Ishikawa (cell line): ENCODE results near the gene WDHD1.

Source experiments
- CEBPB ChIP-seq: IDR thresholded peaks from 2 replicates; pipeline ENCODE4 v1.6.1; 2012
- CREB1 ChIP-seq: IDR thresholded peaks from 2 replicates; pipeline ENCODE4 v1.6.1; 2012; ENCODE audit warnings: low read depth
- EGR1 ChIP-seq: IDR thresholded peaks from 2 replicates; pipeline ENCODE4 v1.6.1; 2012
- EP300 ChIP-seq: IDR thresholded peaks from 2 replicates; pipeline ENCODE4 v1.6.1; 2012; ENCODE audit warnings: borderline replicate concordance
- FOXM1 ChIP-seq: IDR thresholded peaks from 2 replicates; pipeline ENCODE4 v1.6.1; 2012; ENCODE audit warnings: low read depth, borderline replicate concordance
- NFIC ChIP-seq: IDR thresholded peaks from 2 replicates; pipeline ENCODE4 v1.6.1; 2012
- RAD21 ChIP-seq: IDR thresholded peaks from 2 replicates; pipeline ENCODE4 v1.6.1; 2012; ENCODE audit warnings: low read depth
- TAF1 ChIP-seq: IDR thresholded peaks from 2 replicates; pipeline ENCODE4 v1.6.1; 2012; ENCODE audit warnings: low read depth, mild to moderate bottlenecking
- TCF12 ChIP-seq: IDR thresholded peaks from 2 replicates; pipeline ENCODE4 v1.6.1; 2012; ENCODE audit warnings: low read depth
- TEAD4 ChIP-seq: IDR thresholded peaks from 2 replicates; pipeline ENCODE4 v1.6.1; 2012
- USF1 ChIP-seq: IDR thresholded peaks from 2 replicates; pipeline ENCODE4 v1.6.1; 2012
- YY1 ChIP-seq: IDR thresholded peaks from 2 replicates; pipeline ENCODE4 v1.6.1; 2012; ENCODE audit warnings: low read depth
- ZBTB7A ChIP-seq: IDR thresholded peaks from 2 replicates; pipeline ENCODE4 v1.6.1; 2012; ENCODE audit warnings: low read depth
- TF ChIP-seq, protein P1 (sequence below): IDR thresholded peaks from 2 replicates; pipeline ENCODE4 v1.6.1; 2012
- TF ChIP-seq, protein P2 (sequence below): IDR thresholded peaks from 2 replicates; pipeline ENCODE4 v1.6.1; 2012; ENCODE audit warnings: low read depth, mild to moderate bottlenecking

The WDHD1 gene

DNA sequence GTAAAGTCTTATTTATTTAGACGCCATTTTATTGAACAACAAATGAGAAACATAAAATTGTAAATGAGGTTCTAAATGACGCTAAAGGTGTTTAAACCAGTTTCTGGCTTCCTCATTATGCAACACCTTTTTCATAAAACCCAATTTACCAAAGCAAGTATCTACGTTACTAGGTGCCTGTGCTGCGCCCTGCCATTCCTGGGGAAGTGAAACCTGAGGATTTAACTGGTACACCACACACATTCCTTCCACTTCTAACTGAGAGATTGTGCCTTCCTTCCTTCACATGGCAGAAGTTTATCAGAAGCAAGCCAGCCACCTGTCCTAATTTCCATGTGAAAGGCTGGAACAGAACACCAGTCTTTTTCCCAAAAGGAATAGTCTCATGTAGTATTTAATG is 84.0 kb downstream of the WDHD1 start:
- TF ChIP-seq NFIC: no peak
- no peak for TF ChIP-seq FOXM1
- TF ChIP-seq, protein P1, sequence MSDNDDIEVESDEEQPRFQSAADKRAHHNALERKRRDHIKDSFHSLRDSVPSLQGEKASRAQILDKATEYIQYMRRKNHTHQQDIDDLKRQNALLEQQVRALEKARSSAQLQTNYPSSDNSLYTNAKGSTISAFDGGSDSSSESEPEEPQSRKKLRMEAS: no peak
- no peak for TF ChIP-seq CEBPB
- no peak for TF ChIP-seq YY1
- TF ChIP-seq RAD21: no peak
- TF ChIP-seq CREB1: no peak
- no peak for TF ChIP-seq EGR1
- TF ChIP-seq, protein P2, sequence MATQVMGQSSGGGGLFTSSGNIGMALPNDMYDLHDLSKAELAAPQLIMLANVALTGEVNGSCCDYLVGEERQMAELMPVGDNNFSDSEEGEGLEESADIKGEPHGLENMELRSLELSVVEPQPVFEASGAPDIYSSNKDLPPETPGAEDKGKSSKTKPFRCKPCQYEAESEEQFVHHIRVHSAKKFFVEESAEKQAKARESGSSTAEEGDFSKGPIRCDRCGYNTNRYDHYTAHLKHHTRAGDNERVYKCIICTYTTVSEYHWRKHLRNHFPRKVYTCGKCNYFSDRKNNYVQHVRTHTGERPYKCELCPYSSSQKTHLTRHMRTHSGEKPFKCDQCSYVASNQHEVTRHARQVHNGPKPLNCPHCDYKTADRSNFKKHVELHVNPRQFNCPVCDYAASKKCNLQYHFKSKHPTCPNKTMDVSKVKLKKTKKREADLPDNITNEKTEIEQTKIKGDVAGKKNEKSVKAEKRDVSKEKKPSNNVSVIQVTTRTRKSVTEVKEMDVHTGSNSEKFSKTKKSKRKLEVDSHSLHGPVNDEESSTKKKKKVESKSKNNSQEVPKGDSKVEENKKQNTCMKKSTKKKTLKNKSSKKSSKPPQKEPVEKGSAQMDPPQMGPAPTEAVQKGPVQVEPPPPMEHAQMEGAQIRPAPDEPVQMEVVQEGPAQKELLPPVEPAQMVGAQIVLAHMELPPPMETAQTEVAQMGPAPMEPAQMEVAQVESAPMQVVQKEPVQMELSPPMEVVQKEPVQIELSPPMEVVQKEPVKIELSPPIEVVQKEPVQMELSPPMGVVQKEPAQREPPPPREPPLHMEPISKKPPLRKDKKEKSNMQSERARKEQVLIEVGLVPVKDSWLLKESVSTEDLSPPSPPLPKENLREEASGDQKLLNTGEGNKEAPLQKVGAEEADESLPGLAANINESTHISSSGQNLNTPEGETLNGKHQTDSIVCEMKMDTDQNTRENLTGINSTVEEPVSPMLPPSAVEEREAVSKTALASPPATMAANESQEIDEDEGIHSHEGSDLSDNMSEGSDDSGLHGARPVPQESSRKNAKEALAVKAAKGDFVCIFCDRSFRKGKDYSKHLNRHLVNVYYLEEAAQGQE: no peak
- TF ChIP-seq TCF12: no peak
- no peak for TF ChIP-seq EP300
- no peak for TF ChIP-seq TAF1
- TF ChIP-seq USF1: no peak

- TF ChIP-seq EGR1 (no peak), TCF12 (no peak), TAF1 (no peak), YY1 (no peak), ZBTB7A (no peak), FOXM1 (no peak), USF1 (no peak), RAD21 (no peak), TEAD4 (no peak), EP300 (no peak), NFIC (no peak), CEBPB (no peak), CREB1 (no peak)
- TF ChIP-seq, protein P1: no peak
- TF ChIP-seq, protein P2: no peak
Measured at GRCh38 chr14:54936816-54937215, 90.1 kb downstream of the WDHD1 start.

- TF ChIP-seq, protein P1: no peak
- TF ChIP-seq CREB1 (no peak), TCF12 (no peak), EP300 (no peak)
Measured at GRCh38 chr14:54935958-54936357, 90.9 kb downstream of the WDHD1 start.

DNA sequence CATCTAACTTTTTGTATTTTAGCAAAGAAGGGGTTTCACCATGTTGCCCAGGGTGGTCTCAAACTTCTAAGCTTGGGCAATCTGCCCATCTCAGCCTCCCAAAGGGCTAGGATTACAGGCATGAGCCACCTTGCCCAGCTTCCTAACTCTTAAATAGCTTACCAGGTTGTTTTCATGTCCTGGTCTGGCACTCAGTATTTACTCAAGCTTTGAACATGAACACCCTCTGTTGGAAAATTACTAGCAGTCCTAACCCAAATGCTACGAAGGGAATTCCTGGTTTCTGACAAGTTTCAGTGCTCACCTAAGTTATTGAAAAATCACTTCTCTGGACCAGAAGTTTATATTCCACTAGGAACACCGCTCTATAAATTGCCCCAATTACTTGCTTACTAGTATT is 91.8 kb downstream of the WDHD1 start:
- TF ChIP-seq, protein P2: no peak
- TF ChIP-seq FOXM1: no peak
- TF ChIP-seq TCF12: no peak
- TF ChIP-seq ZBTB7A: no peak
- no peak for TF ChIP-seq CREB1

GRCh38 chr14:54933006-54933405 is 93.9 kb downstream of the WDHD1 start:
- TF ChIP-seq CREB1 (no peak), EP300 (no peak), YY1 (no peak), TCF12 (no peak), NFIC (no peak), TEAD4 (no peak)
- TF ChIP-seq, protein P1: no peak
